Mucosa of descending colon (tissue), 3 donors: ENCODE data around the gene PAPLN. TPM values are rescaled to one million over a fixed set of nuclear protein-coding genes. Genes with fewer than 3 reads are reported as not detected.
"Not testable (repeated sequence)": the region's sequence is repeated elsewhere in the genome, so short reads cannot be mapped to it uniquely, and the experiment has no call there.

ENCODE experiments used
- ATAC-seq: fragments of 200-7000 bp; cut with Tn5 transposase; one replicate; pipeline ENCODE4 v1.9.1; 2020; ENCODE audit warnings: mild to moderate bottlenecking, moderate library complexity
- DNase-seq, 3 donors: peaks; one replicate each; pipeline ENCODE4 v3.0.0-alpha.2; 2020
- H3K36me3 ChIP-seq: fragments of 200-600 bp; one replicate; pipeline ENCODE4 v1.8.0; 2021; ENCODE audit warnings: low read depth, mild to moderate bottlenecking
- H3K4me1 ChIP-seq: fragments of 200-600 bp; one replicate; pipeline ENCODE4 v1.8.0; 2021; ENCODE audit warnings: low read depth, mild to moderate bottlenecking
- H3K4me3 ChIP-seq: fragments of 200-600 bp; one replicate; pipeline ENCODE4 v1.8.0; 2021; ENCODE audit warnings: mild to moderate bottlenecking
- H3K9me3 ChIP-seq: fragments of 200-600 bp; one replicate; pipeline ENCODE4 v1.8.0; 2021; ENCODE audit warnings: mild to moderate bottlenecking
- CTCF ChIP-seq: fragments of 200-600 bp; IDR thresholded peaks from one replicate; pipeline ENCODE4 v1.8.0; 2022; ENCODE audit warnings: antibody characterized with exemption, mild to moderate bottlenecking
- intact Hi-C, 2 donors: fragments of 100-400 bp; cut with DNase I in 1 of 2; cut with micrococcal nuclease in 1 of 2; formaldehyde crosslinking; loops; one replicate each; pipeline versions ENCODE4 v1.11.0 to v1.11.1; 2022; cut with DNase I, micrococcal nuclease
- total RNA-seq, 3 donors: library from RNA; stranded (reverse); fragmentation: NEBNext Ultra II Directional in 2 of 3; extraction: Animal tissue kit (Norgen Biotek cat#: 25700) in 2 of 3; gene quantifications; one replicate each; pipeline versions ENCODE4 v1.2.1 to v1.2.4, GENCODE V29; 2021 to 2023
- donor health status: DM: no; HTN: no; CAD: no; lungs with moderate emphysema.
- donor health status: DM: no; HTN: no; CAD: no.
- donor health status: DM: no; HTN: yes; CAD: no.

PAPLN gene
- total RNA-seq, 3 donors from 2014 or later, result 4.9 to 22.5 (median 5.6) TPM

- TF ChIP-seq CTCF, result no peak
- Histone ChIP-seq H3K36me3 (no peaks in the 10 kb centered on the region), H3K4me3 (no peak overlapping the region), H3K9me3 (no peaks in the 10 kb centered on the region), H3K4me1 (peaks cover 4% of the 10 kb centered on the region)
- intact Hi-C loops, result no loop called here
- DNase-seq, result no peak
- no peak for ATAC-seq
Measured at GRCh38 chr14:73305499-73305898, 68.2 kb downstream of the PAPLN start.

DNA sequence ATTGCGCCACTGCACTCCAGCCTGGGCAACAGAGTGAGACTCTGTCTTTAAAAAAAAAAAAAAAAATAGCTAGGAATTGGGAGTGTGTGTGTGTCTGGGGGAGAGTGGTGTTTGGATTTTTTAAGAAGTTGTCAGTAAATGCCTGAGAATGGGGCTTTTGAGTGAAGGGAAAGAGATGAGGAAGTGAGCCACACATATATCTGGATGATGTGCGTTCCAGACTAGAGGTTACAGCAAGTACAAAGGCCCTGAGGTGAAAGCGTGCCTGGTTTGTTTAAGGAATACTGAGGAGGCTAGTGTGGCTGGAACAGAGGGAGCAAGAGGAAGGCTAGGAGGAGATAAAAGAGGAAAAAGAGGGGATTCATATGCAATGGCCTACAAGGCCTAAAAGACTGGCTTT is 70.0 kb downstream of the PAPLN start:
- H3K4me3 ChIP-seq, result no peak overlapping the region
- DNase-seq (no peak), ATAC-seq (no peak)
- intact Hi-C loops, result no loop called here
- H3K4me1 ChIP-seq, result no peaks in the 10 kb centered on the region
- TF ChIP-seq CTCF, result no peak
- no peaks in the 10 kb centered on the region for H3K9me3 ChIP-seq
- no peaks in the 10 kb centered on the region for H3K36me3 ChIP-seq

- H3K36me3 ChIP-seq, DNase-seq, H3K9me3 ChIP-seq, H3K4me3 ChIP-seq, intact Hi-C loops, ATAC-seq, H3K4me1 ChIP-seq: not testable (repeated sequence)
Measured at GRCh38 chr14:73309207-73309606, 71.9 kb downstream of the PAPLN start.

GRCh38 chr14:73311708-73312030 is 74.4 kb downstream of the PAPLN start:
- no peak for DNase-seq
- no peak for ATAC-seq
- TF ChIP-seq CTCF, result no peak
- intact Hi-C loops, result no loop called here
- Histone ChIP-seq H3K9me3 (no peaks in the 10 kb centered on the region), H3K4me1 (peaks cover 4% of the 10 kb centered on the region), H3K4me3 (no peak overlapping the region), H3K36me3 (no peaks in the 10 kb centered on the region)

- TF ChIP-seq CTCF, result no peak
- intact Hi-C loops, result no loop called here
- no peak for ATAC-seq
Measured at GRCh38 chr14:73312687-73313086, 75.4 kb downstream of the PAPLN start.

DNA sequence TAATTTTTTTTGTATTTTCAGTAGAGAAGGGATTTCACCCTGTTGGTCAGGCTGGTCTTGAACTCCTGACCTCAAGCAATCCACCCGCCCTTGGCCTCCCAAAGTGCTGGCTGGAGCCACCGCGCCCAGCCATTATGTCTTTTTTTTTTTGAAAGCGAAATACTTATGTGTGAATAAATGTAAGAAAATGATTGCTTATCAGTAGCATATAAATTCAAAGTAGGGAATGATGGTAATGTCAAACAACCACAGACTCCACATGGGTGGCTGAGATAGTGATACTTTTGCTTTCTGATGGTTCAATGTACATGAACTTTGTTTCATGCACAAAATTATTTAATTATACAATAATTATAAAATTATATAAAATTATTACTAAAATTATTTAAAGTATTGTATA is 75.8 kb downstream of the PAPLN start:
- DNase-seq (no peak), ATAC-seq (no peak)
- no peak for TF ChIP-seq CTCF
- peaks cover 4% of the 10 kb centered on the region for H3K4me1 ChIP-seq
- no peaks in the 10 kb centered on the region for H3K36me3 ChIP-seq
- H3K4me3 ChIP-seq, result no peak overlapping the region
- intact Hi-C loops, result no loop called here
- H3K9me3 ChIP-seq, result no peaks in the 10 kb centered on the region

More at GRCh38 chr14:73312687-73313086, 75.4 kb downstream of the PAPLN start:
- Histone ChIP-seq H3K4me1 (peaks cover 4% of the 10 kb centered on the region), H3K36me3 (no peaks in the 10 kb centered on the region), H3K4me3 (no peak overlapping the region), H3K9me3 (no peaks in the 10 kb centered on the region)
- no peak for DNase-seq
